Neural progenitor cell (in vitro differentiated cells): ENCODE data around the gene IPPK. TPM values are rescaled to one million over a fixed set of nuclear protein-coding genes. Genes with fewer than 3 reads are reported as not detected.
"Not testable (repeated sequence)": the region's sequence is repeated elsewhere in the genome, so short reads cannot be mapped to it uniquely, and the experiment has no call there.

Experiments used
- DNase-seq: peaks from one replicate; pipeline ENCODE4 v3.0.0-alpha.2; 2016; ENCODE audit warnings: low spot score
- H2AFZ ChIP-seq: fragments of 200-600 bp; sonication (generic); replicated peaks from 2 replicates; pipeline ENCODE4 v1.6.1; 2016; ENCODE audit warnings: antibody characterized with exemption
- H3F3A ChIP-seq: fragments of 200-600 bp; sonication (generic); 2 replicates; pipeline ENCODE4 v1.6.1; 2016; ENCODE audit warnings: antibody characterized with exemption, low read depth
- H3K27ac ChIP-seq: fragments of 200-600 bp; sonication (generic); 2 replicates; pipeline ENCODE4 v1.5.1; 2016; ENCODE audit warnings: mild to moderate bottlenecking
- H3K27me3 ChIP-seq: fragments of 200-600 bp; sonication (generic); 2 replicates; pipeline ENCODE4 v1.6.1; 2016; ENCODE audit warnings: mild to moderate bottlenecking, moderate library complexity
- H3K36me3 ChIP-seq: fragments of 200-600 bp; sonication (generic); 2 replicates; pipeline ENCODE4 v1.5.1; 2016
- H3K4me1 ChIP-seq: fragments of 200-600 bp; sonication (generic); 2 replicates; pipeline ENCODE4 v1.6.1; 2016; ENCODE audit warnings: mixed run types
- H3K4me2 ChIP-seq: fragments of 200-600 bp; sonication (generic); 2 replicates; pipeline ENCODE4 v1.6.1; 2016
- H3K4me3 ChIP-seq: fragments of 200-600 bp; sonication (generic); 2 replicates; pipeline ENCODE4 v1.5.1; 2016
- H3K79me2 ChIP-seq: fragments of 200-600 bp; sonication (generic); 2 replicates; pipeline ENCODE4 v1.6.1; 2016; ENCODE audit warnings: low read depth
- H3K9ac ChIP-seq: fragments of 200-600 bp; sonication (generic); 2 replicates; pipeline ENCODE4 v1.6.1; 2016
- H3K9me3 ChIP-seq: fragments of 200-600 bp; sonication (generic); 2 replicates; pipeline ENCODE4 v1.5.1; 2016; ENCODE audit warnings: low read depth
- H4K20me1 ChIP-seq: fragments of 200-600 bp; sonication (generic); 2 replicates; pipeline ENCODE4 v1.6.1; 2016; ENCODE audit warnings: low read depth
- H3K27ac Mint-ChIP-seq: 3 replicates; pipeline ENCODE4 v1.8.0; 2021; ENCODE audit warnings: mixed read lengths
- H3K27me3 Mint-ChIP-seq: 2 replicates; pipeline ENCODE4 v1.8.0; 2022; ENCODE audit warnings: low read depth, mild to moderate bottlenecking, inconsistent platforms, moderate library complexity, mixed read lengths; ENCODE audit not compliant: insufficient read depth
- H3K36me3 Mint-ChIP-seq: 3 replicates; pipeline ENCODE4 v1.8.0; 2021; ENCODE audit warnings: mixed read lengths
- H3K4me1 Mint-ChIP-seq: 3 replicates; pipeline ENCODE4 v1.8.0; 2021; ENCODE audit warnings: mixed read lengths
- H3K4me3 Mint-ChIP-seq: 3 replicates; pipeline ENCODE4 v1.8.0; 2021; ENCODE audit warnings: mild to moderate bottlenecking, moderate library complexity, mixed read lengths
- H3K9me3 Mint-ChIP-seq: 3 replicates; pipeline ENCODE4 v1.8.0; 2020; ENCODE audit warnings: mixed read lengths
- CTCF ChIP-seq: fragments of 200-600 bp; sonication (generic); IDR thresholded peaks from 2 replicates; pipeline ENCODE4 v1.5.1; 2017; ENCODE audit warnings: antibody characterized with exemption, mild to moderate bottlenecking
- EZH2 ChIP-seq: fragments of 200-600 bp; sonication (generic); IDR thresholded peaks from 2 replicates; pipeline ENCODE4 v1.6.1; 2017; ENCODE audit warnings: antibody characterized with exemption, mild to moderate bottlenecking, moderate library complexity
- EZH2phosphoT487 ChIP-seq: fragments of 200-600 bp; sonication (generic); IDR thresholded peaks from 2 replicates; pipeline ENCODE4 v1.6.1; 2017; ENCODE audit warnings: antibody characterized with exemption
- total RNA-seq: library from RNA; depleted of rRNA; stranded (reverse); fragments of >200 nt; gene quantifications from 2 replicates; pipeline ENCODE4 v1.2.3, GENCODE V29; 2015; ENCODE audit warnings: low replicate concordance

The IPPK gene
- total RNA-seq, 1 donor from 2014 or later = 16.8 TPM

- H3K4me1 ChIP-seq = no peaks in the 10 kb centered on the region
Measured at GRCh38 chr9:92595930-92596329, 74.0 kb downstream of the IPPK start.

GRCh38 chr9:92595075-92595474, 74.9 kb downstream of the IPPK start:
- not testable (repeated sequence) for H3K79me2 ChIP-seq, H3K36me3 Mint-ChIP-seq, H4K20me1 ChIP-seq, H3F3A ChIP-seq, H3K27me3 ChIP-seq, H3K36me3 ChIP-seq, H3K27ac Mint-ChIP-seq, H3K27me3 Mint-ChIP-seq, H3K4me2 ChIP-seq, H3K27ac ChIP-seq, H3K4me3 ChIP-seq, H2AFZ ChIP-seq, H3K9me3 Mint-ChIP-seq, H3K9me3 ChIP-seq, H3K4me3 Mint-ChIP-seq, H3K9ac ChIP-seq, H3K4me1 ChIP-seq, DNase-seq, H3K4me1 Mint-ChIP-seq

More at GRCh38 chr9:92595930-92596329, 74.0 kb downstream of the IPPK start:
- Mint-ChIP-seq H3K36me3 (no peaks in the 10 kb centered on the region), H3K4me3 (no peak overlapping the region), H3K4me1 (no peaks in the 10 kb centered on the region), H3K27me3 (no peaks in the 10 kb centered on the region), H3K9me3 (no peaks in the 10 kb centered on the region), H3K27ac (no peak overlapping the region)
- no peak for TF ChIP-seq CTCF
- no peaks in the 10 kb centered on the region for H3F3A ChIP-seq
- H3K9ac ChIP-seq = no peak overlapping the region
- H3K79me2 ChIP-seq = no peaks in the 10 kb centered on the region
- no peak overlapping the region for H3K27ac ChIP-seq
- no peaks in the 10 kb centered on the region for H3K9me3 ChIP-seq
- H4K20me1 ChIP-seq = no peaks in the 10 kb centered on the region
- H3K4me2 ChIP-seq = no peak overlapping the region
- no peak for DNase-seq
- H3K4me3 ChIP-seq = no peak overlapping the region
- H2AFZ ChIP-seq = no peak overlapping the region
- no peaks in the 10 kb centered on the region for H3K36me3 ChIP-seq
- no peaks in the 10 kb centered on the region for H3K27me3 ChIP-seq

GRCh38 chr9:92592946-92593861, 76.7 kb downstream of the IPPK start:
- Histone ChIP-seq H3K9ac (no peak overlapping the region), H3K9me3 (no peaks in the 10 kb centered on the region), H3K27me3 (no peaks in the 10 kb centered on the region), H3K27ac (no peak overlapping the region), H3K4me3 (no peak overlapping the region), H3F3A (no peaks in the 10 kb centered on the region), H3K4me1 (no peaks in the 10 kb centered on the region), H2AFZ (no peak overlapping the region), H4K20me1 (no peaks in the 10 kb centered on the region), H3K36me3 (no peaks in the 10 kb centered on the region), H3K79me2 (no peaks in the 10 kb centered on the region), H3K4me2 (no peak overlapping the region)
- Mint-ChIP-seq H3K36me3 (no peaks in the 10 kb centered on the region), H3K4me1 (peaks cover 2% of the 10 kb centered on the region), H3K4me3 (no peak overlapping the region), H3K27me3 (no peaks in the 10 kb centered on the region), H3K9me3 (no peaks in the 10 kb centered on the region), H3K27ac (no peak overlapping the region)
- no peak for TF ChIP-seq EZH2
- no peak for TF ChIP-seq CTCF
- TF ChIP-seq EZH2phosphoT487 = no peak
- DNase-seq = no peak

GRCh38 chr9:92592537-92592936, 77.4 kb downstream of the IPPK start:
- no peaks in the 10 kb centered on the region for H3K79me2 ChIP-seq
- Mint-ChIP-seq H3K4me1 (peaks cover 2% of the 10 kb centered on the region), H3K36me3 (no peaks in the 10 kb centered on the region), H3K9me3 (no peaks in the 10 kb centered on the region), H3K27me3 (no peaks in the 10 kb centered on the region), H3K27ac (no peak overlapping the region), H3K4me3 (no peak overlapping the region)
- no peaks in the 10 kb centered on the region for H3K27me3 ChIP-seq
- no peak overlapping the region for H3K4me3 ChIP-seq
- no peaks in the 10 kb centered on the region for H4K20me1 ChIP-seq
- H2AFZ ChIP-seq = no peak overlapping the region
- H3K4me1 ChIP-seq = no peaks in the 10 kb centered on the region
- H3K36me3 ChIP-seq = no peaks in the 10 kb centered on the region
- no peak overlapping the region for H3K9ac ChIP-seq
- H3K9me3 ChIP-seq = no peaks in the 10 kb centered on the region
- DNase-seq = no peak
- no peak overlapping the region for H3K4me2 ChIP-seq
- no peaks in the 10 kb centered on the region for H3F3A ChIP-seq
- no peak overlapping the region for H3K27ac ChIP-seq
- TF ChIP-seq EZH2phosphoT487 = no peak
